ENCODE results near the gene FGF2. TPM values are rescaled to one million over a fixed set of nuclear protein-coding genes. Genes with fewer than 3 reads are reported as not detected.

Gene FGF2
- total RNA-seq, 4 donors from 2014 or later, result 27.0 to 46.4 (median 32.1) TPM

DNA sequence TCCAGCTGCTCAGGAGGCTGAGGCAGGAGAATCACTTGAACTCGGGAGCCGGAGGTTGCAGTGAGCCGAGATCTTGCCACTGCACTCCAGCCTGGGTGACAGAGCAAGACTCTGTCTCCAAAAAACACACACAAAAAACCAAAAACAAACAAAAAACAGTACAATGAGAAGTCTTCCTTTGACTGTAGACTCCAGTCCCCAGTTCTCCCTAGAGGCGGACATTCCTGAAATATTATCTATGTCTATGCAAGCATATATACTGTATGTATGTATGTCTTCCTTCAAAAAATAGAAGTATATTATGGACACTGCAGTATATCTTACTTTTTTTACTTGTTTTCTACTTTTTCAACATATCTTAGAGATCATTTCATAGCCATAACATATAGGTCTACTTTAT lies 10.2 kb upstream of the FGF2 start:
- Histone ChIP-seq H3K4me1 (no peaks in the 10 kb centered on the region), H3K27me3 (no peaks in the 10 kb centered on the region), H3K36me3 (no peaks in the 10 kb centered on the region), H3K27ac (replicated peaks in 1 of 4) (no peak overlapping the region), H3K4me3 (no peak overlapping the region), H3K9me3 (no peaks in the 10 kb centered on the region)
- intact Hi-C loops (cut with DNase I), result no loop called here
- WGBS, result 96% methylated on average over 4 of the region's 4 CpGs
- TF ChIP-seq POLR2A (IDR thresholded peaks at IDR 0.05; ENCODE audit: low read depth), result no peak
- no peak for TF ChIP-seq CTCF (IDR thresholded peaks at IDR 0.05)
- no peak for TF ChIP-seq EP300 (IDR thresholded peaks at IDR 0.05)
- no peak for TF ChIP-seq POLR2AphosphoS5 (IDR thresholded peaks at IDR 0.05)
- no peak for DNase-seq (ENCODE audit: extremely low spot score)

DNA sequence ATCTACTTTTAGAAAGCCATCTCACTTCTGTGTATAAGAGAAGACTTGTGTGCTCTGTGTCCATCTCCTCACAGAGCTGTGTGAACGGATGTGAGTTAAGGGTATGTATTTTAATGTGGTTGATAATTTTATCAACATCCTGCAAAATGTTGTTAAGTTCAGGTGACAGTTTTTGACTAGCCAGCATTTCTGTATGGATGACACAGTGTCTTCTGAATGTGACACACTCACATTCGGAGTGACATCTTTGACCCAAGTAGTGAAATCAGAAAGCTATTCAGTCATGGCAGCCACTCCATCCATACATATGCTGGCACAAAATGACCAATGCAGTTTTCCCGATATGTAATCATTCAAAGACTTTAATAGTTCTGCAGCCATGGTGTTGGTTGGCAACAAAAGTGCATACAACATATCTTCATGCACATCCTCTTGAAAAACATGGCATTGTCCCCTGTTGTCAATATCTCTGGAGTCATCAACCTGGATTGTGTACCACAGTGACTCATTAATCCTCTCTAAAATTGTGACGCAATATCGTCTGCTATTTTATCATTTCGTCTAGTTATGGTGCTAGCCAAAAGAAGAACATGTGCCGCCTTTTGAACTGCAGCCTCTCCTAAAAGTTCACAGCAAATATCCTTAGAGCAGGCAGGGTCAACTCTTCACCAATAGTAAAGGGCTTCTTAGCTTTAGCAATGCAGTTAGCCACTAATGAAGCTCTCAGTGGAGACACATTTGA lies 6.8 kb upstream of the FGF2 start:
- H3K27me3 ChIP-seq, result no peaks in the 10 kb centered on the region
- H3K36me3 ChIP-seq, result no peaks in the 10 kb centered on the region
- H3K4me1 ChIP-seq, result no peaks in the 10 kb centered on the region
- WGBS, result 93% methylated on average over 7 of the region's 7 CpGs
- H3K9me3 ChIP-seq, result no peaks in the 10 kb centered on the region
- H3K4me3 ChIP-seq, result no peak overlapping the region
- no peak for TF ChIP-seq CTCF (IDR thresholded peaks at IDR 0.05)
- no peak for TF ChIP-seq POLR2AphosphoS5 (IDR thresholded peaks at IDR 0.05)
- DNase-seq (ENCODE audit: extremely low spot score), result no peak
- intact Hi-C loops (cut with DNase I), result no loop called here
- H3K27ac ChIP-seq (replicated peaks in 1 of 4), result no peak overlapping the region

DNA sequence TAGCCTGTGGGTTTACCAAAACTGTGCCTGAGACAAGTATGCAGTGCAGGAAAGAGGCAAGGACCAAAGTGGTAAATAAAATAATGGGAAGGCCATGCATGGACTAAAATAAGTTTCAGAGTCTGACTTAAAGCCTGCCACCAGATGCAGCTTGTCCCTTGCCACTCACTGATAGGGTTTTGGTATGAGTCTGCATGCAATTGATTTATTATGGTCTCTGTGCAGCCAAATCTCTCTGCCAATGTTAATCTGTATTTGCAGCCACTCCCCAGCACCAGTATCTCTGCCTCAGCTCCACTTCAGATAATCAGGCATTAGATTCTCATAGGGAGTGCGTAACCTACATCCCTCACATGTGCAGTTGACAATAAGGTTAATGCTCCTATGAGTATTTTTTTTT lies 5.5 kb upstream of the FGF2 start:
- H3K36me3 ChIP-seq, result no peaks in the 10 kb centered on the region
- no peak for DNase-seq (ENCODE audit: extremely low spot score)
- intact Hi-C loops (cut with DNase I), result no loop called here
- TF ChIP-seq POLR2AphosphoS5 (IDR thresholded peaks at IDR 0.05), result no peak
- no peak for TF ChIP-seq EP300 (IDR thresholded peaks at IDR 0.05)
- no peak for TF ChIP-seq CTCF (IDR thresholded peaks at IDR 0.05)
- no peak for TF ChIP-seq POLR2A (IDR thresholded peaks at IDR 0.05; ENCODE audit: low read depth)
- H3K4me3 ChIP-seq, result no peak overlapping the region
- no peaks in the 10 kb centered on the region for H3K27me3 ChIP-seq
- no peak overlapping the region for H3K27ac ChIP-seq (replicated peaks in 1 of 4)
- WGBS, result 100% methylated on average over 1 of the region's 1 CpG
- H3K4me1 ChIP-seq, result peaks cover 0 to 7% (median 3%) of the 10 kb centered on the region in 4 donors
- H3K9me3 ChIP-seq, result no peaks in the 10 kb centered on the region

DNA sequence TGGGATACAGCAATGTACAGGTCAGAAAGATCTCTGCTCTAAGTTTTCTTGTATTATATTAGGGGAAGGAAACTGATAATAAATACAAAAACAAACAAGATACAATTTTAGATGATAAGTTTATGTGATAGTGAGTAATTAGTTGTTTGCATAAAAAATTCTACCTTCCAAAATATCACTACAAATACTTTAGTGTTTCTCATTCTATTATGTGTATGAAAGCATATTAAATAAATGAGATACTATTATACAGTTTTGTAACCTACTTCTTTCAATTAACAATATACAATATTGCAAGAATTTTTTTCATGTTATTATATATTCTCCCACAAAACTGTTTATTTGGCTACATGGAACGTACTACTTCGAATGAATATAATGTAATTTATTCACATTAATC lies 4.2 kb upstream of the FGF2 start:
- Histone ChIP-seq H3K4me3 (no peak overlapping the region), H3K36me3 (no peaks in the 10 kb centered on the region), H3K27ac (replicated peaks in 1 of 4) (no peak overlapping the region), H3K9me3 (no peaks in the 10 kb centered on the region), H3K4me1 (peaks cover 0 to 10% (median 6%) of the 10 kb centered on the region in 4 donors), H3K27me3 (no peaks in the 10 kb centered on the region)
- TF ChIP-seq CTCF (IDR thresholded peaks at IDR 0.05) (no peak), POLR2AphosphoS5 (IDR thresholded peaks at IDR 0.05) (no peak), POLR2A (IDR thresholded peaks at IDR 0.05; ENCODE audit: low read depth) (no peak), EP300 (IDR thresholded peaks at IDR 0.05) (no peak)
- 95% methylated on average over 2 of the region's 2 CpGs for WGBS
- intact Hi-C loops (cut with DNase I), result no loop called here
- no peak for DNase-seq (ENCODE audit: extremely low spot score)

DNA sequence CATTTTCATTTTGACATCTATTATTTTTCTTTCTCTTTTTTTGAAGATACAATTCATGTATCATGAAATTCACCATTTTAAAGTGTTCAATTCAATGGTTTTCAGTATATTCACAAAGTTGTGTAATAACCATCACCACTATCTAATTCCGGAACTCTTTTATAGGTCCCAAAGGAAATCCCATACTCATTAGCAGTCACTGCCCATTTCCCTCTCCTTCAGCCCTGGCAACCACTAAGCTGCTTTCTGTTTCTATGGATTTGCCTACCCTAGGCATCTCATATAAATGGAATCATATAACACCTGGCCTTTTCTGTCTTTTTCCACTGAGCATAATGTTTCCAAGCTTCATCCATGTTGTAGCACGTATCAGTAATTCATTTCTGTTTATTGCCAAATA lies 3.2 kb upstream of the FGF2 start:
- no peaks in the 10 kb centered on the region for H3K9me3 ChIP-seq
- H3K36me3 ChIP-seq, result no peaks in the 10 kb centered on the region
- H3K4me3 ChIP-seq, result no peak overlapping the region
- intact Hi-C loops (cut with DNase I), result no loop called here
- no peak overlapping the region for H3K27ac ChIP-seq (replicated peaks in 1 of 4)
- H3K27me3 ChIP-seq, result no peaks in the 10 kb centered on the region
- peaks cover 0 to 16% (median 11%) of the 10 kb centered on the region in 4 donors for H3K4me1 ChIP-seq
- TF ChIP-seq EP300 (IDR thresholded peaks at IDR 0.05) (no peak), POLR2AphosphoS5 (IDR thresholded peaks at IDR 0.05) (no peak), POLR2A (IDR thresholded peaks at IDR 0.05; ENCODE audit: low read depth) (no peak)
- WGBS, result 90% methylated on average over 2 of the region's 2 CpGs
- DNase-seq (ENCODE audit: extremely low spot score), result no peak
